Prostate gland (tissue), 2 donors: Measurements from ENCODE around the gene CHRNA10. TPM values are rescaled to one million over a fixed set of nuclear protein-coding genes. Genes with fewer than 3 reads are reported as not detected.

Source experiments
- DNase-seq: peaks from one replicate; pipeline ENCODE4 v3.0.0-alpha.2; 2019; ENCODE audit warnings: low spot score
- H3K27ac ChIP-seq, 2 donors: fragments of 200-600 bp; sonication (generic); 2 replicates each; pipeline ENCODE4 v1.5.1; 2017 to 2019
- H3K27me3 ChIP-seq: fragments of 200-600 bp; sonication (generic); replicated peaks from 2 replicates; pipeline ENCODE4 v1.5.1; 2019; ENCODE audit not compliant: insufficient read depth
- H3K36me3 ChIP-seq, 2 donors: fragments of 200-600 bp; sonication (generic); 1 replicate in 1 of 2; 2 replicates in 1 of 2; pipeline versions ENCODE4 v1.5.1 to v1.8.1; 2017 to 2019
- H3K4me1 ChIP-seq: fragments of 200-600 bp; sonication (generic); replicated peaks from 2 replicates; pipeline ENCODE4 v1.5.1; 2019
- H3K4me3 ChIP-seq, 2 donors: fragments of 200-600 bp; sonication (generic); 2 replicates each; pipeline ENCODE4 v1.5.1; 2017 to 2019
- H3K9me3 ChIP-seq: fragments of 200-600 bp; sonication (generic); 2 replicates; pipeline ENCODE4 v1.5.1; 2017
- CTCF ChIP-seq, 4 experiments: fragments of 200-600 bp in 2 of 4; fragments of 450-650 bp in 2 of 4; sonication (generic) in 2 of 4; IDR thresholded peaks; 1 replicate in 3 of 4; 2 replicates in 1 of 4; pipeline ENCODE4 v1.5.1; 2016 to 2019; ENCODE audit warnings: antibody characterized with exemption in 4 of 4, mild to moderate bottlenecking in 2 of 4, moderate library complexity in 2 of 4
- POLR2A ChIP-seq: fragments of 450-650 bp; IDR thresholded peaks from one replicate; pipeline ENCODE4 v1.6.1; 2016; ENCODE audit warnings: antibody characterized with exemption, mild to moderate bottlenecking
- POLR2AphosphoS5 ChIP-seq: sonication (generic); formaldehyde crosslinking; IDR thresholded peaks from one replicate; pipeline ENCODE4 v1.6.1; 2017; ENCODE audit warnings: antibody characterized with exemption
- WGBS: methylation state at CpG from one replicate; pipeline ENCODE4 v1.1.5; 2018; 5-methylcytosine and 5-hydroxymethylcytosine counted together
- intact Hi-C: fragments of 100-400 bp; cut with DNase I; formaldehyde crosslinking; loops from one replicate; pipeline ENCODE4 v1.14.2; 2022
- small RNA-seq, 2 donors: library from RNA; depleted of rRNA; stranded (forward); fragments of <200 nt; gene quantifications; one replicate each; pipeline ENCODE3, GENCODE V24; 2016
- total RNA-seq, 2 donors: library from RNA; depleted of rRNA; stranded (reverse); fragments of >200 nt; gene quantifications; one replicate each; pipeline ENCODE4 v1.1.0, GENCODE V29; 2016

Gene CHRNA10
- total RNA-seq, 2 donors from 2014 or later = 0.74 to 0.96 TPM

GRCh38 chr11:3616721-3617460 lies 54.3 kb downstream of the CHRNA10 start:
- TF ChIP-seq POLR2A (no peak), POLR2AphosphoS5 (no peak), CTCF (IDR thresholded peaks at IDR 0.05) (no peak)
- WGBS = 83% methylated on average over 25 of the region's 25 CpGs
- intact Hi-C loops = no loop called here
- DNase-seq = no peak
- H3K27ac ChIP-seq = no peak overlapping the region
- H3K9me3 ChIP-seq = no peaks in the 10 kb centered on the region
- H3K36me3 ChIP-seq = no peaks in the 10 kb centered on the region
- no peaks in the 10 kb centered on the region for H3K4me1 ChIP-seq
- H3K27me3 ChIP-seq = no peaks in the 10 kb centered on the region
- H3K4me3 ChIP-seq = no peak overlapping the region

- 66% methylated on average over 6 of the region's 6 CpGs for WGBS
- DNase-seq = no peak
- H3K4me1 ChIP-seq = no peaks in the 10 kb centered on the region
- no peaks in the 10 kb centered on the region for H3K27me3 ChIP-seq
- no peaks in the 10 kb centered on the region for H3K9me3 ChIP-seq
- no peak for TF ChIP-seq CTCF (IDR thresholded peaks at IDR 0.05)
- TF ChIP-seq POLR2A = no peak
- no peak for TF ChIP-seq POLR2AphosphoS5
- H3K36me3 ChIP-seq = no peaks in the 10 kb centered on the region
- no peak overlapping the region for H3K4me3 ChIP-seq
- intact Hi-C loops = no loop called here
- H3K27ac ChIP-seq = no peak overlapping the region
Observed at GRCh38 chr11:3615998-3616397, 55.2 kb downstream of the CHRNA10 start.

Small RNA genes within 50 kb of the gene (small RNA-seq; reads per million reads assigned to genes)
- gene RF00019 (0 reads per million in 2 donors), gene RNU6-1143P (0 reads per million in 2 donors)

Other genes starting within 250 kb of the CHRNA10 start
- 1 to 10 TPM in 1 of 2 donors, not detected in 1; 3.1 TPM for gene ART5, start 29.4 kb downstream of the CHRNA10 start, total RNA-seq
- gene ART1, start 26.3 kb downstream of the CHRNA10 start, total RNA-seq = not detected
- 100 to 1,000 TPM; 127 to 136 TPM for gene NUP98, start 126.2 kb upstream of the CHRNA10 start, total RNA-seq
- gene PGAP2, start 137.2 kb upstream of the CHRNA10 start, total RNA-seq = 10 to 100 TPM; 26.6 to 33.5 TPM
- gene RHOG, start 169.6 kb upstream of the CHRNA10 start, total RNA-seq = 10 to 100 TPM; 41.1 to 56.4 TPM
- 10 to 100 TPM; 34.1 to 65.0 TPM for gene STIM1, start 184.3 kb upstream of the CHRNA10 start, total RNA-seq